ENCODE results near the gene PIP4K2A.
"Not testable (repeated sequence)": the region's sequence is repeated elsewhere in the genome, so short reads cannot be mapped to it uniquely, and the experiment has no call there.

Gene PIP4K2A

GRCh38 chr10:22514414-22514758, 200.0 kb downstream of the PIP4K2A start:
- not testable (repeated sequence) for DNase-seq (ENCODE audit: low read depth)

- not testable (repeated sequence) for DNase-seq (ENCODE audit: low read depth)
Measured at GRCh38 chr10:22513483-22514413, 200.6 kb downstream of the PIP4K2A start.

GRCh38 chr10:22512015-22512414, 202.4 kb downstream of the PIP4K2A start:
- DNase-seq (ENCODE audit: low read depth): not testable (repeated sequence)

- DNase-seq (ENCODE audit: low read depth): not testable (repeated sequence)
Measured at GRCh38 chr10:22508214-22508613, 206.2 kb downstream of the PIP4K2A start.

GRCh38 chr10:22505911-22506685, 208.3 kb downstream of the PIP4K2A start:
- no peak for DNase-seq (ENCODE audit: low read depth)

- no peak for DNase-seq (ENCODE audit: low read depth)
Measured at GRCh38 chr10:22504766-22505165, 209.6 kb downstream of the PIP4K2A start.

GRCh38 chr10:22503315-22504088, 210.9 kb downstream of the PIP4K2A start:
- DNase-seq (ENCODE audit: low read depth): no peak

- DNase-seq (ENCODE audit: low read depth): no peak
Measured at GRCh38 chr10:22501863-22502262, 212.5 kb downstream of the PIP4K2A start.

GRCh38 chr10:22501413-22501812, 213.0 kb downstream of the PIP4K2A start:
- DNase-seq (ENCODE audit: low read depth): no peak

- no peak for DNase-seq (ENCODE audit: low read depth)
Measured at GRCh38 chr10:22500656-22501340, 213.6 kb downstream of the PIP4K2A start.

- DNase-seq (ENCODE audit: low read depth): not testable (repeated sequence)
Measured at GRCh38 chr10:22499973-22500372, 214.4 kb downstream of the PIP4K2A start.

GRCh38 chr10:22495396-22495795, 219.0 kb downstream of the PIP4K2A start:
- no peak for DNase-seq (ENCODE audit: low read depth)

GRCh38 chr10:22494007-22494406, 220.4 kb downstream of the PIP4K2A start:
- no peak for DNase-seq (ENCODE audit: low read depth)

GRCh38 chr10:22491931-22492615, 222.3 kb downstream of the PIP4K2A start:
- no peak for DNase-seq (ENCODE audit: low read depth)

GRCh38 chr10:22491480-22491879, 222.9 kb downstream of the PIP4K2A start:
- DNase-seq (ENCODE audit: low read depth): no peak

- DNase-seq (ENCODE audit: low read depth): no peak
Measured at GRCh38 chr10:22489975-22490374, 224.4 kb downstream of the PIP4K2A start.

- no peak for DNase-seq (ENCODE audit: low read depth)
Measured at GRCh38 chr10:22489467-22489866, 224.9 kb downstream of the PIP4K2A start.

GRCh38 chr10:22486431-22486830, 227.9 kb downstream of the PIP4K2A start:
- no peak for DNase-seq (ENCODE audit: low read depth)
